HEK293 (cell line): ENCODE measurements around the gene CLEC12A.

Experiments used
- CTCF ChIA-PET: fragments of 350-600 bp; formaldehyde crosslinking; extraction: SDS; loops from one replicate; lab custom pipeline; 2021; ENCODE audit warnings: antibody characterized with exemption; lab: Yijun Ruan, JAX
- POLR2A ChIA-PET: fragments of 300-600 bp; formaldehyde crosslinking; extraction: SDS; loops from one replicate; lab custom pipeline; 2020; ENCODE audit warnings: antibody characterized with exemption, inconsistent platforms; lab: Yijun Ruan, JAX
- H3K27ac ChIP-seq: fragments of 200-500 bp; sonication (Bioruptor generic); 2 replicates; pipeline ENCODE4 v1.5.1; 2014; ENCODE audit warnings: low read depth, low read length, control low read depth, inconsistent platforms; ENCODE audit errors: extremely low read depth
- H3K36me3 ChIP-seq, 2 experiments: fragments of 200-500 bp in 1 of 2; sonication (Bioruptor generic) in 1 of 2; 1 replicate in 1 of 2; 2 replicates in 1 of 2; pipeline ENCODE4 v1.5.1; 2014 to 2017; ENCODE audit warnings: inconsistent platforms in 2 of 2, low read length in 2 of 2; ENCODE audit not compliant: control insufficient read depth in 2 of 2, insufficient read depth in 1 of 2
- H3K4me1 ChIP-seq: fragments of 200-500 bp; sonication (Bioruptor generic); 2 replicates; pipeline ENCODE4 v1.5.1; 2014; ENCODE audit warnings: mild to moderate bottlenecking, low read length, inconsistent platforms; ENCODE audit not compliant: control insufficient read depth, insufficient read depth
- H3K4me3 ChIP-seq: 2 replicates; pipeline ENCODE4 v1.5.1; 2011; ENCODE audit warnings: low read depth, mild to moderate bottlenecking, control low read depth, low read length, moderate library complexity
- H3K9me3 ChIP-seq: fragments of 200-500 bp; sonication (Bioruptor generic); 2 replicates; pipeline ENCODE4 v1.5.1; 2014; ENCODE audit warnings: low read depth, low read length, inconsistent platforms; ENCODE audit not compliant: control insufficient read depth, insufficient read depth
- GFI1B ChIP-seq: fragments of 450-650 bp; formaldehyde crosslinking; IDR thresholded peaks from 2 replicates; pipeline ENCODE4 v1.5.1; 2016; ENCODE audit warnings: missing biosample characterization, missing genetic modification characterization
- INSM2 ChIP-seq: fragments of 450-650 bp; formaldehyde crosslinking; IDR thresholded peaks from 2 replicates; pipeline ENCODE4 v1.5.1; 2016; ENCODE audit warnings: missing biosample characterization, missing genetic modification characterization
- KLF10 ChIP-seq: fragments of 450-650 bp; IDR thresholded peaks from 2 replicates; pipeline ENCODE4 v1.5.1; 2018; ENCODE audit warnings: missing biosample characterization, mild to moderate bottlenecking, missing genetic modification characterization
- MYNN ChIP-seq: fragments of 450-650 bp; formaldehyde crosslinking; IDR thresholded peaks from 2 replicates; pipeline ENCODE4 v1.5.1; 2016; ENCODE audit warnings: missing biosample characterization, missing genetic modification characterization, borderline replicate concordance
- OSR2 ChIP-seq: fragments of 450-650 bp; formaldehyde crosslinking; IDR thresholded peaks from 2 replicates; pipeline ENCODE4 v1.5.1; 2016; ENCODE audit warnings: missing biosample characterization, missing genetic modification characterization
- WT1 ChIP-seq: fragments of 450-650 bp; formaldehyde crosslinking; IDR thresholded peaks from 2 replicates; pipeline ENCODE4 v1.5.1; 2016; ENCODE audit warnings: missing biosample characterization, missing genetic modification characterization
- ZBTB21 ChIP-seq: fragments of 450-650 bp; formaldehyde crosslinking; IDR thresholded peaks from 2 replicates; pipeline ENCODE4 v1.5.1; 2017; ENCODE audit warnings: missing biosample characterization, missing genetic modification characterization
- ZBTB48 ChIP-seq: fragments of 450-650 bp; formaldehyde crosslinking; IDR thresholded peaks from 2 replicates; pipeline ENCODE4 v1.5.1; 2016; ENCODE audit warnings: missing biosample characterization, missing genetic modification characterization
- ZBTB8A ChIP-seq: fragments of 450-650 bp; formaldehyde crosslinking; IDR thresholded peaks from 2 replicates; pipeline ENCODE4 v1.5.1; 2016; ENCODE audit warnings: missing biosample characterization, missing genetic modification characterization
- ZFHX2 ChIP-seq: fragments of 450-650 bp; formaldehyde crosslinking; conservative IDR thresholded peaks from 2 replicates; pipeline ENCODE4 v1.5.1; 2016; ENCODE audit warnings: missing biosample characterization, missing genetic modification characterization
- ZNF138 ChIP-seq: fragments of 450-650 bp; formaldehyde crosslinking; IDR thresholded peaks from 2 replicates; pipeline ENCODE4 v1.5.1; 2016; ENCODE audit warnings: missing biosample characterization, missing genetic modification characterization, borderline replicate concordance
- ZNF148 ChIP-seq: fragments of 450-650 bp; formaldehyde crosslinking; IDR thresholded peaks from 2 replicates; pipeline ENCODE4 v1.5.0; 2017; ENCODE audit warnings: missing biosample characterization, missing genetic modification characterization, borderline replicate concordance
- ZNF274 ChIP-seq, 2 experiments: fragments of 200-500 bp in 1 of 2; fragments of 450-650 bp in 1 of 2; sonication (Bioruptor generic) in 1 of 2; formaldehyde crosslinking in 1 of 2; IDR thresholded peaks; 2 replicates each; pipeline versions ENCODE4 v1.5.1 to v1.6.1; 2014 to 2016; ENCODE audit warnings: borderline replicate concordance in 1 of 2, inconsistent platforms in 1 of 2, low read length in 1 of 2, missing biosample characterization in 1 of 2, missing genetic modification characterization in 1 of 2
- ZNF292 ChIP-seq: fragments of 450-650 bp; formaldehyde crosslinking; IDR thresholded peaks from 2 replicates; pipeline ENCODE4 v1.5.1; 2016; ENCODE audit warnings: low read depth, missing biosample characterization, missing genetic modification characterization, borderline replicate concordance
- ZNF362 ChIP-seq: fragments of 450-650 bp; formaldehyde crosslinking; IDR thresholded peaks from 2 replicates; pipeline ENCODE4 v1.5.1; 2016; ENCODE audit warnings: missing biosample characterization, missing genetic modification characterization
- ZNF391 ChIP-seq: fragments of 450-650 bp; formaldehyde crosslinking; IDR thresholded peaks from 2 replicates; pipeline ENCODE4 v1.5.1; 2016; ENCODE audit warnings: low read depth, missing biosample characterization, missing genetic modification characterization, borderline replicate concordance
- ZNF416 ChIP-seq: fragments of 450-650 bp; formaldehyde crosslinking; IDR thresholded peaks from 2 replicates; pipeline ENCODE4 v1.5.1; 2016; ENCODE audit warnings: missing biosample characterization, missing genetic modification characterization
- ZNF529 ChIP-seq: fragments of 450-650 bp; formaldehyde crosslinking; IDR thresholded peaks from 2 replicates; pipeline ENCODE4 v1.5.1; 2017; ENCODE audit warnings: missing genetic modification characterization, missing biosample characterization; ENCODE audit not compliant: insufficient replicate concordance
- ZNF558 ChIP-seq: fragments of 450-650 bp; formaldehyde crosslinking; IDR thresholded peaks from 2 replicates; pipeline ENCODE4 v1.5.1; 2016; ENCODE audit warnings: missing biosample characterization, missing genetic modification characterization
- ZNF561 ChIP-seq: fragments of 450-650 bp; IDR thresholded peaks from 2 replicates; pipeline ENCODE4 v1.5.1; 2018; ENCODE audit warnings: missing biosample characterization, missing genetic modification characterization, borderline replicate concordance
- ZNF664 ChIP-seq: fragments of 450-650 bp; formaldehyde crosslinking; IDR thresholded peaks from 2 replicates; pipeline ENCODE4 v1.5.1; 2016; ENCODE audit warnings: missing biosample characterization, missing genetic modification characterization
- TF ChIP-seq, protein P1 (sequence below): fragments of 450-650 bp; formaldehyde crosslinking; IDR thresholded peaks from 2 replicates; pipeline ENCODE4 v1.5.1; 2016; ENCODE audit warnings: missing biosample characterization, missing genetic modification characterization
- TF ChIP-seq, protein P2 (sequence below): fragments of 450-650 bp; formaldehyde crosslinking; IDR thresholded peaks from 2 replicates; pipeline ENCODE4 v1.5.1; 2016; ENCODE audit warnings: missing biosample characterization, missing genetic modification characterization
- TF ChIP-seq, protein P3 (sequence below): fragments of 450-650 bp; formaldehyde crosslinking; IDR thresholded peaks from 2 replicates; pipeline ENCODE4 v1.5.1; 2016; ENCODE audit warnings: missing biosample characterization, missing genetic modification characterization, low read depth
- TF ChIP-seq, protein P4 (sequence below): fragments of 450-650 bp; formaldehyde crosslinking; IDR thresholded peaks from 2 replicates; pipeline ENCODE4 v1.5.1; 2016; ENCODE audit warnings: missing biosample characterization, missing genetic modification characterization, borderline replicate concordance

CLEC12A gene

DNA sequence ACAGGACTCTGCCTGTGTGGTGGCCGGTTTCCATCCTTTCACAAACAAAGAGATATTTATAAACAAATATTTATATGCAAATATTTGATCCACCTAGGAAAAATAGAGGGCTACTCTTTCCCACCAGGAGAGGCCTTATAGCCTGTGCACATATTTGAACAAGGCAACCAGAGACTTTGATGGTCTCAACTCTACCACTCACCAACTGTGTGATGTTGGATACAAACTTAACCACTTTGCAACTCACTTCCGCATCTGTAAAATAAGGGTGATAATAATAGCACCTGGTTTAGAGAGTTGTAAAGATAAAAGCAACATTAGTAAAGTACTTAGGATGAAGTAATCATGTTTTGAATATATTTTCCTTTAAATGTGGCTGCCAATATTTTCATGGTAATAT is 1.5 kb upstream of the CLEC12A start:
- ChIA-PET POLR2A (no interaction called here), CTCF (interaction anchor here (0.6 kb wide), 1 partner anchor 218 kb away, joined by 3 read pairs; no protein-coding TSS in a partner anchor)
- H3K27ac ChIP-seq, result no peak overlapping the region
- no peaks in the 10 kb centered on the region for H3K9me3 ChIP-seq
- no peaks in the 10 kb centered on the region for H3K4me1 ChIP-seq
- no peak for TF ChIP-seq MYNN
- no peak for TF ChIP-seq ZNF148 (tag by site-specific recombination)
- TF ChIP-seq ZNF391, result no peak
- no peak for TF ChIP-seq ZNF362 (tag by site-specific recombination)
- TF ChIP-seq ZNF292, result no peak
- TF ChIP-seq ZNF138 (tag by site-specific recombination), result no peak
- TF ChIP-seq ZNF416 (tag by site-specific recombination), result no peak
- TF ChIP-seq ZFHX2 (tag by site-specific recombination), result no peak
- TF ChIP-seq, protein P1, sequence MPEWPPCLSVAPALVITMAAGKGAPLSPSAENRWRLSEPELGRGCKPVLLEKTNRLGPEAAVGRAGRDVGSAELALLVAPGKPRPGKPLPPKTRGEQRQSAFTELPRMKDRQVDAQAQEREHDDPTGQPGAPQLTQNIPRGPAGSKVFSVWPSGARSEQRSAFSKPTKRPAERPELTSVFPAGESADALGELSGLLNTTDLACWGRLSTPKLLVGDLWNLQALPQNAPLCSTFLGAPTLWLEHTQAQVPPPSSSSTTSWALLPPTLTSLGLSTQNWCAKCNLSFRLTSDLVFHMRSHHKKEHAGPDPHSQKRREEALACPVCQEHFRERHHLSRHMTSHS, result no peak
- no peak for TF ChIP-seq ZNF561 (tag by site-specific recombination)
- no peak for TF ChIP-seq KLF10 (tag by site-specific recombination)
- TF ChIP-seq OSR2 (tag by site-specific recombination), result no peak
- TF ChIP-seq, protein P2, sequence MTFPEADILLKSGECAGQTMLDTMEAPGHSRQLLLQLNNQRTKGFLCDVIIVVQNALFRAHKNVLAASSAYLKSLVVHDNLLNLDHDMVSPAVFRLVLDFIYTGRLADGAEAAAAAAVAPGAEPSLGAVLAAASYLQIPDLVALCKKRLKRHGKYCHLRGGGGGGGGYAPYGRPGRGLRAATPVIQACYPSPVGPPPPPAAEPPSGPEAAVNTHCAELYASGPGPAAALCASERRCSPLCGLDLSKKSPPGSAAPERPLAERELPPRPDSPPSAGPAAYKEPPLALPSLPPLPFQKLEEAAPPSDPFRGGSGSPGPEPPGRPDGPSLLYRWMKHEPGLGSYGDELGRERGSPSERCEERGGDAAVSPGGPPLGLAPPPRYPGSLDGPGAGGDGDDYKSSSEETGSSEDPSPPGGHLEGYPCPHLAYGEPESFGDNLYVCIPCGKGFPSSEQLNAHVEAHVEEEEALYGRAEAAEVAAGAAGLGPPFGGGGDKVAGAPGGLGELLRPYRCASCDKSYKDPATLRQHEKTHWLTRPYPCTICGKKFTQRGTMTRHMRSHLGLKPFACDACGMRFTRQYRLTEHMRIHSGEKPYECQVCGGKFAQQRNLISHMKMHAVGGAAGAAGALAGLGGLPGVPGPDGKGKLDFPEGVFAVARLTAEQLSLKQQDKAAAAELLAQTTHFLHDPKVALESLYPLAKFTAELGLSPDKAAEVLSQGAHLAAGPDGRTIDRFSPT (tag by site-specific recombination), result no peak
- TF ChIP-seq, protein P3, sequence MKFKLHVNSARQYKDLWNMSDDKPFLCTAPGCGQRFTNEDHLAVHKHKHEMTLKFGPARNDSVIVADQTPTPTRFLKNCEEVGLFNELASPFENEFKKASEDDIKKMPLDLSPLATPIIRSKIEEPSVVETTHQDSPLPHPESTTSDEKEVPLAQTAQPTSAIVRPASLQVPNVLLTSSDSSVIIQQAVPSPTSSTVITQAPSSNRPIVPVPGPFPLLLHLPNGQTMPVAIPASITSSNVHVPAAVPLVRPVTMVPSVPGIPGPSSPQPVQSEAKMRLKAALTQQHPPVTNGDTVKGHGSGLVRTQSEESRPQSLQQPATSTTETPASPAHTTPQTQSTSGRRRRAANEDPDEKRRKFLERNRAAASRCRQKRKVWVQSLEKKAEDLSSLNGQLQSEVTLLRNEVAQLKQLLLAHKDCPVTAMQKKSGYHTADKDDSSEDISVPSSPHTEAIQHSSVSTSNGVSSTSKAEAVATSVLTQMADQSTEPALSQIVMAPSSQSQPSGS, result no peak
- TF ChIP-seq GFI1B, result no peak
- no peak overlapping the region for H3K4me3 ChIP-seq
- H3K36me3 ChIP-seq, result no peaks in the 10 kb centered on the region

GRCh38 chr12:9973949-9974348 is 2.7 kb downstream of the CLEC12A start:
- POLR2A ChIA-PET, result no interaction called here
- no peak for TF ChIP-seq ZNF274 (IDR thresholded peaks at IDR 0.05; ENCODE audit: low read length)
- no peak for TF ChIP-seq ZNF274 (tag by site-specific recombination; IDR thresholded peaks at IDR 0.05; ENCODE audit: borderline replicate concordance)
- no peak for TF ChIP-seq ZNF664 (tag by site-specific recombination)
- no peak for TF ChIP-seq WT1 (tag by site-specific recombination)
- TF ChIP-seq ZBTB21 (tag by site-specific recombination), result no peak
- TF ChIP-seq ZNF558 (tag by site-specific recombination), result no peak
- no peak for TF ChIP-seq ZBTB48 (tag by site-specific recombination)
- TF ChIP-seq INSM2 (tag by site-specific recombination), result no peak
- TF ChIP-seq ZBTB8A (tag by site-specific recombination), result no peak
- TF ChIP-seq ZNF529, result no peak
- TF ChIP-seq, protein P4, sequence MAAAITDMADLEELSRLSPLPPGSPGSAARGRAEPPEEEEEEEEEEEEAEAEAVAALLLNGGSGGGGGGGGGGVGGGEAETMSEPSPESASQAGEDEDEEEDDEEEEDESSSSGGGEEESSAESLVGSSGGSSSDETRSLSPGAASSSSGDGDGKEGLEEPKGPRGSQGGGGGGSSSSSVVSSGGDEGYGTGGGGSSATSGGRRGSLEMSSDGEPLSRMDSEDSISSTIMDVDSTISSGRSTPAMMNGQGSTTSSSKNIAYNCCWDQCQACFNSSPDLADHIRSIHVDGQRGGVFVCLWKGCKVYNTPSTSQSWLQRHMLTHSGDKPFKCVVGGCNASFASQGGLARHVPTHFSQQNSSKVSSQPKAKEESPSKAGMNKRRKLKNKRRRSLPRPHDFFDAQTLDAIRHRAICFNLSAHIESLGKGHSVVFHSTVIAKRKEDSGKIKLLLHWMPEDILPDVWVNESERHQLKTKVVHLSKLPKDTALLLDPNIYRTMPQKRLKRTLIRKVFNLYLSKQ (tag by site-specific recombination), result no peak

More at GRCh38 chr12:9973949-9974348, 2.7 kb downstream of the CLEC12A start:
- H3K9me3 ChIP-seq, result no peaks in the 10 kb centered on the region
- no peak overlapping the region for H3K27ac ChIP-seq
- CTCF ChIA-PET, result no interaction called here
- H3K4me3 ChIP-seq, result no peak overlapping the region
- no peaks in the 10 kb centered on the region for H3K36me3 ChIP-seq
- H3K4me1 ChIP-seq, result no peaks in the 10 kb centered on the region
